ENCODE measurements around the gene PNRC2. TPM values are rescaled to one million over a fixed set of nuclear protein-coding genes. Genes with fewer than 3 reads are reported as not detected.

The PNRC2 gene
- total RNA-seq (2022; extraction: Qiagen RNA extraction; ENCODE audit: low read depth), result 28.1 to 41.7 TPM (median 32.4 TPM) in 5 replicates

GRCh38 chr1:23959461-23960290 lies at the start of gene PNRC2:
Gene PNRC2, plus strand, starts transcription at chr1:23959828. Its CDS starts 1,630 bp downstream, at chr1:23961458.

GRCh38 chr1:23913212-23913880 lies 46.3 kb upstream of the PNRC2 start, which contains the start of gene CNR2:
Gene CNR2, minus strand, starts transcription at chr1:23913362. Its CDS starts 37,745 bp downstream, at chr1:23875617.

GRCh38 chr1:23979881-23980727 lies 20.5 kb downstream of the PNRC2 start, which contains the start of gene SRSF10:
Gene SRSF10, minus strand, starts transcription at chr1:23980327. Its CDS starts 72 bp downstream, at chr1:23980255.

Other genes with a start within 250 kb of the PNRC2 start
- 26.6 to 28.6 TPM (median 27.2 TPM) in 5 replicates for gene ELOA, start 216.4 kb upstream of the PNRC2 start, total RNA-seq (2022; extraction: Qiagen RNA extraction; ENCODE audit: low read depth)
- gene PITHD1, start 181.4 kb upstream of the PNRC2 start, total RNA-seq (2022; extraction: Qiagen RNA extraction; ENCODE audit: low read depth), result 26.4 to 34.3 TPM (median 30.6 TPM) in 5 replicates
- gene LYPLA2, start 168.7 kb upstream of the PNRC2 start, total RNA-seq (2022; extraction: Qiagen RNA extraction; ENCODE audit: low read depth), result 56.6 to 65.5 TPM (median 59.6 TPM) in 5 replicates
- gene GALE, start 159.1 kb upstream of the PNRC2 start, total RNA-seq (2022; extraction: Qiagen RNA extraction; ENCODE audit: low read depth), result 64.6 to 80.2 TPM (median 75.6 TPM) in 5 replicates
- gene HMGCL, start 134.4 kb upstream of the PNRC2 start, total RNA-seq (2022; extraction: Qiagen RNA extraction; ENCODE audit: low read depth), result 12.4 to 15.1 TPM (median 12.8 TPM) in 5 replicates
- 9.5 to 11.2 TPM (median 10.1 TPM) in 5 replicates for gene FUCA1, start 91.5 kb upstream of the PNRC2 start, total RNA-seq (2022; extraction: Qiagen RNA extraction; ENCODE audit: low read depth)
- 0.02 TPM in 1 of 5 replicates, not detected in the others for gene CNR2, start 46.5 kb upstream of the PNRC2 start, total RNA-seq (2022; extraction: Qiagen RNA extraction; ENCODE audit: low read depth)
- gene SRSF10, start 20.5 kb downstream of the PNRC2 start, total RNA-seq (2022; extraction: Qiagen RNA extraction; ENCODE audit: low read depth), result 73.2 to 91.3 TPM (median 88.1 TPM) in 5 replicates
- 5.8 to 7.1 TPM (median 6.7 TPM) in 5 replicates for gene MYOM3, start 152.3 kb downstream of the PNRC2 start, total RNA-seq (2022; extraction: Qiagen RNA extraction; ENCODE audit: low read depth)
- 8.0 to 9.6 TPM (median 8.4 TPM) in 5 replicates for gene IL22RA1, start 183.3 kb downstream of the PNRC2 start, total RNA-seq (2022; extraction: Qiagen RNA extraction; ENCODE audit: low read depth)
- gene IFNLR1, start 227.5 kb downstream of the PNRC2 start, total RNA-seq (2022; extraction: Qiagen RNA extraction; ENCODE audit: low read depth), result 0.99 to 1.6 TPM (median 1.2 TPM) in 5 replicates

Measured in A549 treated with GW870086 at 1 μM for 4 hours (cell line).